Ovary (tissue), 3 donors: ENCODE data around the gene PPARD.

ENCODE experiments used
- CTCF ChIP-seq, 3 donors: fragments of 450-650 bp in 2 of 3; fragments of 200-600 bp in 1 of 3; IDR thresholded peaks; one replicate each; pipeline versions ENCODE4 v1.5.1 to v1.8.0; 2016 to 2022; ENCODE audit warnings: antibody characterized with exemption in 3 of 3, mild to moderate bottlenecking in 1 of 3
- EP300 ChIP-seq: sonication (generic); formaldehyde crosslinking; IDR thresholded peaks from one replicate; pipeline ENCODE4 v1.6.1; 2017; ENCODE audit warnings: antibody characterized with exemption
- donor health status: DM: no; HTN: no; CAD: no.

DNA sequence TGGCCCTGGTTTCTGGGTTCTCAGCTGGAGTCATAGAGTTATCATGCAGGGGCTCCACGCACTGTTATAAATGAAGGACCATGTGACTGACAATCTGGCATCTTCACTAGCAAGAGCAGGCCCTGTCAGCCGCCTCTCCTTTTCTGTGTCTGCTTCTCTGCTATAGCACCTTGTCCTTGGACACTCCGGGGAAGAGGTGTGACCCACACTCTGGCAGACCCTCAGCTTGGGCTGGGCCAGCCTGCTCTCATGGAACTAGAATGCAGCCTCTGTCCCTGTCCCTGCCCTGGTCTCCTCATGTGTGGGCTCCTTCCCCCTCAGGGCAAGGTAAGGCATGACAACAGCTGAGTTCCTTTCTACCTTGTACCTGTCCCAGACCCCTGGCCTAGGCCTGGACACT, 98.8 kb downstream of the PPARD start:
- TF ChIP-seq CTCF (IDR thresholded peaks at IDR 0.05) = no peak
- no peak for TF ChIP-seq EP300
